Stimulated activated CD8-positive, alpha-beta memory T cell treated with anti-CD3 and anti-CD28 coated beads, Interleukin-7, amount 100 ng/mL, for 4 hours (primary cell): ENCODE measurements around the gene F12.
"Not testable (repeated sequence)": the region's sequence is repeated elsewhere in the genome, so short reads cannot be mapped to it uniquely, and the experiment has no call there.

Source experiments
- DNase-seq, 2 donors: peaks; one replicate each; pipeline ENCODE4 v3.0.0-alpha.2; 2020; ENCODE audit warnings: low read depth in 2 of 2

F12 gene

GRCh38 chr5:177388521-177389052, 20.8 kb downstream of the F12 start:
- no peak for DNase-seq

- no peak for DNase-seq
Observed at GRCh38 chr5:177387405-177387804, 22.0 kb downstream of the F12 start.

- DNase-seq = no peak
Observed at GRCh38 chr5:177386542-177386941, 22.8 kb downstream of the F12 start.

GRCh38 chr5:177385720-177386119, 23.6 kb downstream of the F12 start:
- no peak for DNase-seq

GRCh38 chr5:177384134-177384533, 25.2 kb downstream of the F12 start, which contains the start of gene SLC34A1:
SLC34A1 (plus strand) TSS chr5:177384434; CDS start chr5:177385742, 1,308 bp downstream.
- DNase-seq = no peak

GRCh38 chr5:177383181-177383580, 26.2 kb downstream of the F12 start:
- DNase-seq = no peak

- DNase-seq = no peak
Observed at GRCh38 chr5:177382423-177383029, 26.8 kb downstream of the F12 start.

GRCh38 chr5:177380805-177381126, 28.6 kb downstream of the F12 start:
- DNase-seq = no peak

GRCh38 chr5:177378884-177379883, 30.2 kb downstream of the F12 start:
- no peak for DNase-seq

- no peak for DNase-seq
Observed at GRCh38 chr5:177377851-177378776, 31.2 kb downstream of the F12 start.

- DNase-seq = no peak
Observed at GRCh38 chr5:177376107-177376506, 33.3 kb downstream of the F12 start.

- DNase-seq = not testable (repeated sequence)
Observed at GRCh38 chr5:177375516-177375915, 33.8 kb downstream of the F12 start.

GRCh38 chr5:177374211-177374610, 35.2 kb downstream of the F12 start:
- no peak for DNase-seq

- DNase-seq = no peak
Observed at GRCh38 chr5:177373806-177374205, 35.6 kb downstream of the F12 start.

- no peak for DNase-seq
Observed at GRCh38 chr5:177372910-177373309, 36.5 kb downstream of the F12 start.

- peak in 1 of 2 donors; percentile 28 for DNase-seq
Observed at GRCh38 chr5:177372034-177372896, 37.1 kb downstream of the F12 start.

GRCh38 chr5:177371120-177372033, 38.0 kb downstream of the F12 start:
- DNase-seq = no peak

- no peak for DNase-seq
Observed at GRCh38 chr5:177370488-177371119, 38.8 kb downstream of the F12 start.
